Measurements from ENCODE around the gene FBN2.

Gene FBN2

GRCh38 chr5:128213340-128213739, 324.7 kb downstream of the FBN2 start:
- TF ChIP-seq EZH2 (IDR thresholded peaks at IDR 0.05; ENCODE audit: borderline replicate concordance, low read depth, low read length, severe bottlenecking), result no peak
- peak; percentile 82 for TF ChIP-seq CTCF (IDR thresholded peaks at IDR 0.05; ENCODE audit: borderline replicate concordance, extremely low read depth, low read length, poor library complexity, severe bottlenecking)
- Histone ChIP-seq H4K20me1 (ENCODE audit: insufficient read depth, low read length) (no peaks in the 10 kb centered on the region), H3K27me3 (ENCODE audit: insufficient read depth, low read length, poor library complexity) (no peaks in the 10 kb centered on the region), H3K9ac (ENCODE audit: low read depth, low read length) (no peak overlapping the region), H3K4me3 (ENCODE audit: low read depth in 1 of 2, low read length in 2 of 2) (no peak overlapping the region), H3K9me3 (ENCODE audit: insufficient read depth, low read length, severe bottlenecking) (no peaks in the 10 kb centered on the region), H3K36me3 (ENCODE audit: insufficient read depth, low read length) (no peaks in the 10 kb centered on the region), H2AFZ (ENCODE audit: low read depth, low read length) (no peak overlapping the region), H3K4me1 (ENCODE audit: insufficient read depth, low read length) (no peaks in the 10 kb centered on the region), H3K4me2 (ENCODE audit: insufficient read depth, low read length) (no peak overlapping the region), H3K27ac (ENCODE audit: low read length) (no peak overlapping the region), H3K79me2 (ENCODE audit: insufficient read depth, low read length) (no peaks in the 10 kb centered on the region)
- ATAC-seq (ENCODE audit: insufficient read depth, low read depth) (peak; percentile 67), DNase-seq (peak; percentile 49)

GRCh38 chr5:128212191-128212806, 325.7 kb downstream of the FBN2 start:
- ATAC-seq (ENCODE audit: insufficient read depth, low read depth) (no peak), DNase-seq (no peak)
- H3K9me3 ChIP-seq (ENCODE audit: insufficient read depth, low read length, severe bottlenecking), result no peaks in the 10 kb centered on the region

GRCh38 chr5:128208436-128208835, 329.6 kb downstream of the FBN2 start:
- no peak overlapping the region for H3K9ac ChIP-seq (ENCODE audit: low read depth, low read length)
- no peak for TF ChIP-seq EZH2 (IDR thresholded peaks at IDR 0.05; ENCODE audit: borderline replicate concordance, low read depth, low read length, severe bottlenecking)
- no peak for TF ChIP-seq CTCF (IDR thresholded peaks at IDR 0.05; ENCODE audit: borderline replicate concordance, extremely low read depth, low read length, poor library complexity, severe bottlenecking)
- no peaks in the 10 kb centered on the region for H3K79me2 ChIP-seq (ENCODE audit: insufficient read depth, low read length)
- DNase-seq, result no peak
- H3K36me3 ChIP-seq (ENCODE audit: insufficient read depth, low read length), result no peaks in the 10 kb centered on the region
- ATAC-seq (ENCODE audit: insufficient read depth, low read depth), result no peak
- H3K27ac ChIP-seq (ENCODE audit: low read length), result no peak overlapping the region
- no peak overlapping the region for H3K4me2 ChIP-seq (ENCODE audit: insufficient read depth, low read length)
- H2AFZ ChIP-seq (ENCODE audit: low read depth, low read length), result no peak overlapping the region
- no peaks in the 10 kb centered on the region for H3K4me1 ChIP-seq (ENCODE audit: insufficient read depth, low read length)
- no peak overlapping the region for H3K4me3 ChIP-seq (ENCODE audit: low read depth in 1 of 2, low read length in 2 of 2)
- H4K20me1 ChIP-seq (ENCODE audit: insufficient read depth, low read length), result no peaks in the 10 kb centered on the region
- H3K9me3 ChIP-seq (ENCODE audit: insufficient read depth, low read length, severe bottlenecking), result no peaks in the 10 kb centered on the region
- H3K27me3 ChIP-seq (ENCODE audit: insufficient read depth, low read length, poor library complexity), result no peaks in the 10 kb centered on the region

More at GRCh38 chr5:128212191-128212806, 325.7 kb downstream of the FBN2 start:
- no peak overlapping the region for H2AFZ ChIP-seq (ENCODE audit: low read depth, low read length)
- H4K20me1 ChIP-seq (ENCODE audit: insufficient read depth, low read length), result no peaks in the 10 kb centered on the region
- H3K27ac ChIP-seq (ENCODE audit: low read length), result no peak overlapping the region
- TF ChIP-seq EZH2 (IDR thresholded peaks at IDR 0.05; ENCODE audit: borderline replicate concordance, low read depth, low read length, severe bottlenecking) (no peak), CTCF (IDR thresholded peaks at IDR 0.05; ENCODE audit: borderline replicate concordance, extremely low read depth, low read length, poor library complexity, severe bottlenecking) (no peak)
- H3K79me2 ChIP-seq (ENCODE audit: insufficient read depth, low read length), result no peaks in the 10 kb centered on the region
- no peaks in the 10 kb centered on the region for H3K36me3 ChIP-seq (ENCODE audit: insufficient read depth, low read length)
- H3K4me3 ChIP-seq (ENCODE audit: low read depth in 1 of 2, low read length in 2 of 2), result no peak overlapping the region
- no peaks in the 10 kb centered on the region for H3K27me3 ChIP-seq (ENCODE audit: insufficient read depth, low read length, poor library complexity)
- no peaks in the 10 kb centered on the region for H3K4me1 ChIP-seq (ENCODE audit: insufficient read depth, low read length)
- H3K9ac ChIP-seq (ENCODE audit: low read depth, low read length), result no peak overlapping the region
- H3K4me2 ChIP-seq (ENCODE audit: insufficient read depth, low read length), result no peak overlapping the region

Measured in DND-41 (cell line).